ENCODE measurements around the gene BRIP1. TPM values are rescaled to one million over a fixed set of nuclear protein-coding genes. Genes with fewer than 3 reads are reported as not detected.
"Not testable (repeated sequence)": the region's sequence is repeated elsewhere in the genome, so short reads cannot be mapped to it uniquely, and the experiment has no call there.

The BRIP1 gene
- total RNA-seq, 3 donors from 2014 or later (not counting 1 experiment from before 2014, with no cell fraction given) = 2.7 to 3.7 (median 2.9) TPM

GRCh38 chr17:61827649-61828395 is 35.5 kb downstream of the BRIP1 start:
- H3K27me3 Mint-ChIP-seq (ENCODE audit: low read depth in 2 of 2) = no peaks in the 10 kb centered on the region
- Histone ChIP-seq H3K4me3 (ENCODE audit: low read length) (no peak overlapping the region), H3K4me1 (ENCODE audit: control insufficient read depth, insufficient read depth, low read length) (no peaks in the 10 kb centered on the region), H3K27ac (ENCODE audit: low read length) (no peak overlapping the region), H3K27me3 (ENCODE audit: control insufficient read depth, insufficient read depth, low read length) (no peaks in the 10 kb centered on the region), H3K36me3 (ENCODE audit: control insufficient read depth, insufficient read depth, low read length) (no peaks in the 10 kb centered on the region), H3K9me3 (ENCODE audit: control insufficient read depth, insufficient read depth, low read length) (no peaks in the 10 kb centered on the region)
- H3K9me3 Mint-ChIP-seq = no peaks in the 10 kb centered on the region
- H3K36me3 Mint-ChIP-seq = no peaks in the 10 kb centered on the region
- TF ChIP-seq CTCF (IDR thresholded peaks at IDR 0.05) = no peak
- H3K4me1 Mint-ChIP-seq = no peaks in the 10 kb centered on the region
- no peak overlapping the region for H3K4me3 Mint-ChIP-seq
- DNase-seq (no peak), ATAC-seq (no peak)
- 99% methylated on average over 8 of the region's 8 CpGs for WGBS (ENCODE audit: insufficient coverage)
- intact Hi-C loops (cut with micrococcal nuclease) = no loop called here
- no peak overlapping the region for H3K27ac Mint-ChIP-seq

DNA sequence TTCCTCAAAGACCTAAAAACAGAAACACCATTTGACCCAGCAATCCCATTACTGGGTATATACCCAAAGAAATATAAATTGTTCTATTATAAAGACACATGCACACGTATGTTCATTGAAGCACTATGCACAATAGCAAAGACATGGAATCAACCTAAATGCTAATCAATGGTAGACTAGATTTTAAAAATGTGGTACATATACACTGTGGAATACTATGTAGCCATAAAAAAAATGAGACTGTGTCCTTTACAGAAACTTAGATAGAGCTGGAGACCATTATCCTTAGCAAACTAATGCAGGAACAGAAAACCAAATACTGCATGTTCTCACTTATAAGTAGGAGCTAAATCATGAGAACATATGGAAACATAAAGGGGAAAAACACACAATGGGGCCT is 36.5 kb downstream of the BRIP1 start:
- H3K9me3 ChIP-seq (ENCODE audit: control insufficient read depth, insufficient read depth, low read length); ATAC-seq; DNase-seq; H3K36me3 Mint-ChIP-seq; H3K9me3 Mint-ChIP-seq; H3K27me3 ChIP-seq (ENCODE audit: control insufficient read depth, insufficient read depth, low read length); H3K4me3 ChIP-seq (ENCODE audit: low read length); H3K4me1 ChIP-seq (ENCODE audit: control insufficient read depth, insufficient read depth, low read length); H3K4me3 Mint-ChIP-seq; H3K27ac Mint-ChIP-seq; H3K27ac ChIP-seq (ENCODE audit: low read length); intact Hi-C loops (cut with micrococcal nuclease); H3K27me3 Mint-ChIP-seq (ENCODE audit: low read depth in 2 of 2); H3K36me3 ChIP-seq (ENCODE audit: control insufficient read depth, insufficient read depth, low read length); H3K4me1 Mint-ChIP-seq: not testable (repeated sequence)
- no CpG with 5 or more reads among the region's 1 CpG for WGBS (ENCODE audit: insufficient coverage)

DNA sequence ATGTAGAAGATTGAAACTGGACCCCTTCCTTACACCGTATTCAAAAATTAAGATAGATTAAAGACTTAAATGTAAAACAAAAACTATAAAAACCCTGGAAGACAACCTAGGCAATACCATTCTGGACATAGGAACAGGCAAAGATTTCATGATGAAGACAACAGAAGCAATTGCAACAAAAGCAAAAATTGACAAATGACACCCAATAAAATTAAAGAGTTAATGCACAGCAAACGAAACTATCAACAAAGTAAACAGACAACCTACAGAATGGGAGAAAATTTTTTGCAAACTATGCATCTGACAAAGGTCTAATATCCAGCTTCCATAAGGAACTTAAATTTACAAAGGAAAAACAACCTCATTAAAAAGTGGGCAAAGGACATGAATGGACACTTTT is 37.1 kb downstream of the BRIP1 start:
- H3K36me3 ChIP-seq (ENCODE audit: control insufficient read depth, insufficient read depth, low read length); H3K27me3 ChIP-seq (ENCODE audit: control insufficient read depth, insufficient read depth, low read length); H3K9me3 Mint-ChIP-seq; H3K36me3 Mint-ChIP-seq; H3K4me3 Mint-ChIP-seq; H3K4me1 Mint-ChIP-seq; H3K4me1 ChIP-seq (ENCODE audit: control insufficient read depth, insufficient read depth, low read length); H3K27ac Mint-ChIP-seq; ATAC-seq; H3K27me3 Mint-ChIP-seq (ENCODE audit: low read depth in 2 of 2); H3K9me3 ChIP-seq (ENCODE audit: control insufficient read depth, insufficient read depth, low read length); DNase-seq; H3K4me3 ChIP-seq (ENCODE audit: low read length); intact Hi-C loops (cut with micrococcal nuclease); H3K27ac ChIP-seq (ENCODE audit: low read length): not testable (repeated sequence)
- 100% methylated on average over 1 of the region's 2 CpGs for WGBS (ENCODE audit: insufficient coverage)

DNA sequence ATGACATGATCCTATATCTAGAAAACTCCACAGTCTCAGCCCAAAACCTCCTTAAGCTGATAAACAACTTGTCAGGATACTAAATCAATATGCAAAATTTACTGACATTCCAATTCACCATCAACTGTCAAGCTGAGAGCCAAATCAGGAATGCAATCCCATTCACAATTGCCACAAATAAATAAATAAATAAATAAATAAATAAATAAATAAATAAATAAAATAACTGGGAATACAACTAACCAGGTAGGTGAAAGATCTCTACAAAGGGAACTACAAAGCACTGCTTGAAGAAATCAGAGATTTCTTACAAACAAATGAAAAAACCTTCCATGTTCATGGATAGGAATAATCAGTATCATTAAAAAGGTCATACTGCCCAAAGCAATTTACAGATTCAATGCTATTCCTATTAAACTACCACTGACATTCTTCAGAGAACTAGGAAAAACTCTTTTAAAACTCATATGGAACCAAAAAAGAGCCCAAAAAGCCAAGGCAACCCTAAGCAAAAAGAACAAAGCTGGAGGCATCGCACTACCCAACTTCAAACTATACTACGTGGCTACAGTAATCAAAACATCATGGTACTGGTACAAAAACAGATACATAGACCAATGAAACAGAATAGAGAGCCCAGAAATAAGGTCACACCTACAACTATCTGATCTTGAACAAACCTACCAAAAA is 37.7 kb downstream of the BRIP1 start:
- no peaks in the 10 kb centered on the region for H3K36me3 Mint-ChIP-seq
- H3K36me3 ChIP-seq (ENCODE audit: control insufficient read depth, insufficient read depth, low read length) = no peaks in the 10 kb centered on the region
- H3K27ac ChIP-seq (ENCODE audit: low read length) = no peak overlapping the region
- no peaks in the 10 kb centered on the region for H3K4me1 ChIP-seq (ENCODE audit: control insufficient read depth, insufficient read depth, low read length)
- no peak overlapping the region for H3K4me3 ChIP-seq (ENCODE audit: low read length)
- 90% methylated on average over 2 of the region's 2 CpGs for WGBS (ENCODE audit: insufficient coverage)
- no peaks in the 10 kb centered on the region for H3K27me3 Mint-ChIP-seq (ENCODE audit: low read depth in 2 of 2)
- H3K9me3 ChIP-seq (ENCODE audit: control insufficient read depth, insufficient read depth, low read length) = no peaks in the 10 kb centered on the region
- no peaks in the 10 kb centered on the region for H3K4me1 Mint-ChIP-seq
- H3K9me3 Mint-ChIP-seq = no peaks in the 10 kb centered on the region
- no peak for DNase-seq
- ATAC-seq = no peak
- H3K27me3 ChIP-seq (ENCODE audit: control insufficient read depth, insufficient read depth, low read length) = no peaks in the 10 kb centered on the region
- H3K4me3 Mint-ChIP-seq = no peak overlapping the region
- no peak for TF ChIP-seq CTCF (IDR thresholded peaks at IDR 0.05)
- H3K27ac Mint-ChIP-seq = no peak overlapping the region
- intact Hi-C loops (cut with micrococcal nuclease) = no loop called here
